GM19468 (cell line): ENCODE results near the gene SCARB2.

Experiments
- ATAC-seq: cut with Tn5 transposase; IDR thresholded peaks from one replicate; pipeline ENCODE4 v1.9.1; 2021; ENCODE audit warnings: mild to moderate bottlenecking, moderate library complexity, moderate number of reproducible peaks; ENCODE audit not compliant: unreplicated experiment; ENCODE audit errors: extremely low read depth

SCARB2 gene

GRCh38 chr4:76232681-76233080 is 19.1 kb upstream of the SCARB2 start:
- no peak for ATAC-seq

- ATAC-seq = no peak
Observed at GRCh38 chr4:76226418-76226817, 12.8 kb upstream of the SCARB2 start.

- no peak for ATAC-seq
Observed at GRCh38 chr4:76224171-76224570, 10.5 kb upstream of the SCARB2 start.

- no peak for ATAC-seq
Observed at GRCh38 chr4:76219299-76220055, 5.9 kb upstream of the SCARB2 start.

GRCh38 chr4:76216975-76217814 is 3.6 kb upstream of the SCARB2 start:
- ATAC-seq = no peak

- no peak for ATAC-seq
Observed at GRCh38 chr4:76216524-76216923, 2.9 kb upstream of the SCARB2 start.

- ATAC-seq = no peak
Observed at GRCh38 chr4:76215077-76215476, 1.5 kb upstream of the SCARB2 start.

GRCh38 chr4:76214177-76214675 is 602 bp upstream of the SCARB2 start:
- ATAC-seq = peak; percentile 23

GRCh38 chr4:76212851-76213414 is 691 bp downstream of the SCARB2 start:
- ATAC-seq = no peak

- ATAC-seq = no peak
Observed at GRCh38 chr4:76211769-76212708, 1.6 kb downstream of the SCARB2 start.

- no peak for ATAC-seq
Observed at GRCh38 chr4:76210452-76210851, 3.2 kb downstream of the SCARB2 start.

GRCh38 chr4:76209881-76210280 is 3.7 kb downstream of the SCARB2 start:
- ATAC-seq = no peak

- no peak for ATAC-seq
Observed at GRCh38 chr4:76208005-76208765, 5.4 kb downstream of the SCARB2 start.

- ATAC-seq = no peak
Observed at GRCh38 chr4:76207549-76207948, 6.1 kb downstream of the SCARB2 start.

- no peak for ATAC-seq
Observed at GRCh38 chr4:76206222-76206942, 7.2 kb downstream of the SCARB2 start.

GRCh38 chr4:76205476-76205875 is 8.1 kb downstream of the SCARB2 start:
- no peak for ATAC-seq

GRCh38 chr4:76204936-76205335 is 8.7 kb downstream of the SCARB2 start:
- no peak for ATAC-seq

GRCh38 chr4:76203541-76203940 is 10.1 kb downstream of the SCARB2 start:
- ATAC-seq = no peak

- ATAC-seq = no peak
Observed at GRCh38 chr4:76201276-76201675, 12.3 kb downstream of the SCARB2 start.
